Measurements from ENCODE around the gene LAPTM5. TPM values are rescaled to one million over a fixed set of nuclear protein-coding genes. Genes with fewer than 3 reads are reported as not detected.

The LAPTM5 gene
- total and polyA plus RNA-seq, 8 donors: 4.6 to 48.4 (median 35.4) TPM

DNA sequence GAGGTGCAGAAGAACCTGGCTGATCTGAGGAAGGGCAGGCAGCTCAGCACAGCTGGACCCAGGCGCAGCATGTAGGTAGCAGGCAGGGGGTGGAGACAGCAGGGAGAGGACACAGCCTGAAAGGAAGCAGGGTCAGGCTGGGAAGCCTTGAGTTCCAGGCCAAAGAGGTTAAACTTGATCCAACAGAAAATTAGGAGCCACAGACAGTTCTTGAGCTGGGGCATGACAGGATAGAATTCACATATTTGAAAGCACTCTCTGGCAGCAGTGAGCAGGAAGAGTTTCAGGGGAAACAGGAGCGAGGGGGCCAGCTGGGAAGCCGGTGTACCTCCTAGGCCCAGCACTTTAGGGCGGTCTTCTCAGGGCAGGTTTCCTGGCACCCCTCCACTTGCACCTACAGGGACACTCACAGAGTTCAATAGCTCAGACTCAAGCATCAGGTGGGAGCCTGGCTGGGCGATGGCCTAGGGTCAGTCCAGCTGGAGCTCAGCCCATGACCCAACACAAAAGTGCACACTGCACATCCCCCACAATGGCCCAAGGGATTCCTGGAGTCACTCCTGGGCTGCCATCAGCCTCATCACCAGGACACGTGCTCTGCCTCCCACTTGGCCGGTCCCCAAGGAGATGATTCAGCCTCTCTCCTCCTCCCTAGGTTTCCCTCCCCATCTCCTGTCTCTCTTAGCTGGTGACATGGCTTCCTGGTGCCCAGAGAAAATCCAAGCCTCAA lies 56.9 kb downstream of the LAPTM5 start:
- Histone ChIP-seq H3K9me3 (no peaks in the 10 kb centered on the region), H3K4me1 (peaks cover 0 to 15% (median 3%) of the 10 kb centered on the region in 4 donors), H3K27me3 (peaks cover 0 to 15% (median 0%) of the 10 kb centered on the region in 3 donors), H3K36me3 (no peaks in the 10 kb centered on the region), H3K4me3 (no peak overlapping the region), H3K27ac (no peak overlapping the region)
- 66 to 86% (median 69%) methylated on average over 5 to 7 of the region's 7 CpGs for whole genome bisulfite sequencing, 5 donors
- TF ChIP-seq, protein P1, sequence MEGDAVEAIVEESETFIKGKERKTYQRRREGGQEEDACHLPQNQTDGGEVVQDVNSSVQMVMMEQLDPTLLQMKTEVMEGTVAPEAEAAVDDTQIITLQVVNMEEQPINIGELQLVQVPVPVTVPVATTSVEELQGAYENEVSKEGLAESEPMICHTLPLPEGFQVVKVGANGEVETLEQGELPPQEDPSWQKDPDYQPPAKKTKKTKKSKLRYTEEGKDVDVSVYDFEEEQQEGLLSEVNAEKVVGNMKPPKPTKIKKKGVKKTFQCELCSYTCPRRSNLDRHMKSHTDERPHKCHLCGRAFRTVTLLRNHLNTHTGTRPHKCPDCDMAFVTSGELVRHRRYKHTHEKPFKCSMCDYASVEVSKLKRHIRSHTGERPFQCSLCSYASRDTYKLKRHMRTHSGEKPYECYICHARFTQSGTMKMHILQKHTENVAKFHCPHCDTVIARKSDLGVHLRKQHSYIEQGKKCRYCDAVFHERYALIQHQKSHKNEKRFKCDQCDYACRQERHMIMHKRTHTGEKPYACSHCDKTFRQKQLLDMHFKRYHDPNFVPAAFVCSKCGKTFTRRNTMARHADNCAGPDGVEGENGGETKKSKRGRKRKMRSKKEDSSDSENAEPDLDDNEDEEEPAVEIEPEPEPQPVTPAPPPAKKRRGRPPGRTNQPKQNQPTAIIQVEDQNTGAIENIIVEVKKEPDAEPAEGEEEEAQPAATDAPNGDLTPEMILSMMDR (IDR thresholded peaks at IDR 0.05): no peak
- TF ChIP-seq POLR2A (IDR thresholded peaks at IDR 0.05): no peak
- DNase-seq: peak in 1 of 2 donors; percentile 27
- intact Hi-C loops (cut with DNase I; ENCODE audit: low total_unique reads): loop anchor here (10.0 kb wide), 1 partner anchor 1466 kb away; the partner anchor contains the start of genes MECR and PTPRU

DNA sequence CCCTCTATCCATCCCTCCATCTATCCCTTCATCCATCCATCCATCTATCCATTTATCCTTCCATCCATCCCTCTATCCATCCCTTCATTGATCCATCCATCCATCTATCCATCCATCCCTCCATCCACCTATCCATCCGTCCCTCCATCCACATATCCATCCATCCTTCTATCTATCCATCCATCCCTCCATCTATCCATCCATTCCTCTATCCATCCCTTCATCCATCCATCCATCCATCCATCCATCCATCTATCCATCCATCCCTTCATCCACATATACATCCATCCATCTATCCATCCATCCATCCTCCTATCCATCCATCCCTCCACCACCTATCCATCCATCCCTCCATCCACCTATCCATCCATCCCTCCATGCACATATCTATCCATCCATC lies 57.8 kb downstream of the LAPTM5 start:
- intact Hi-C loops (cut with DNase I; ENCODE audit: low total_unique reads): loop anchor here (10.0 kb wide), 1 partner anchor 1465 kb away; the partner anchor contains the start of genes MECR and PTPRU
- H3K4me1 ChIP-seq: peaks cover 0 to 8% (median under 1%) of the 10 kb centered on the region in 4 donors
- DNase-seq: no peak
- H3K27ac ChIP-seq: no peak overlapping the region
- H3K4me3 ChIP-seq: no peak overlapping the region
- H3K9me3 ChIP-seq: no peaks in the 10 kb centered on the region
- 83 to 93% (median 87%) methylated on average over 1 of the region's 1 CpG for WGBS, 5 donors
- no peaks in the 10 kb centered on the region for H3K36me3 ChIP-seq
- TF ChIP-seq EP300 (IDR thresholded peaks at IDR 0.05) (no peak), POLR2A (IDR thresholded peaks at IDR 0.05) (no peak), POLR2AphosphoS5 (IDR thresholded peaks at IDR 0.05) (no peak)
- TF ChIP-seq, protein P1 (IDR thresholded peaks at IDR 0.05): no peak
- peaks cover 0 to 15% (median 0%) of the 10 kb centered on the region in 3 donors for H3K27me3 ChIP-seq

DNA sequence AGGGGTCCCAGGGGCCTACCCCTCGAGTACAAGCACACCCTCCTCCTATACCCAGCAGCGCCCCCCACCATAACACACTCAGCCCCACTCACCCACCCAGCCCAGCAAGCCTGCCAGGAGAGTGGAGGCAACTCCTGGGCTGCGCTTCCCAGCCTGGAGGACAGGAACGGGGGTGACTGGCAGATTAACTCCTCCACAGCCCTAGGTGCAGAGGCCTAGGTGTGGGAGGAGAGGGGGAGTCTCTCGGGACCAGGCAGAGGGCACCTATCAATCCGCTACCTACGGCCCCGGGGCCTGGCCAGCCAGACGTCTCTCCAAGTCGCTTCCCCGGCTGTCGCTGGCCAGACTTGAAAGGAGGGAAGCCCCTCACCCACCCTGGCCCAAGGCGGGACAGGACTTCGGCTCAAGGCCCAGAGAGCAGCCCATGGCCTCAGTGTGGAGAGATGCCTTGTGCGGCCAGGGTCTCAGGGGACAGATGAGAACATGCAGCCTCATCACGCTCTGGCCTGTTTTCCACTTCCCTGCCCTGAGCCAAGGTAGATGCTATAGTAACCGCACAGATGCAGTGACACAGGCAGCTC lies 59.1 kb downstream of the LAPTM5 start:
- WGBS, 5 donors: 68 to 86% (median 78%) methylated on average over 6 to 17 of the region's 17 CpGs
- Histone ChIP-seq H3K4me3 (no peak overlapping the region), H3K27me3 (peaks cover 0 to 16% (median 0%) of the 10 kb centered on the region in 3 donors), H3K4me1 (peaks cover 0 to 3% (median 0%) of the 10 kb centered on the region in 4 donors), H3K27ac (no peak overlapping the region), H3K36me3 (no peaks in the 10 kb centered on the region), H3K9me3 (no peaks in the 10 kb centered on the region)
- DNase-seq: peak in 1 of 2 donors; percentile 67
- TF ChIP-seq POLR2A (IDR thresholded peaks at IDR 0.05) (no peak), EP300 (IDR thresholded peaks at IDR 0.05) (no peak), POLR2AphosphoS5 (IDR thresholded peaks at IDR 0.05) (no peak)
- TF ChIP-seq, protein P1 (IDR thresholded peaks at IDR 0.05): no peak
- intact Hi-C loops (cut with DNase I; ENCODE audit: low total_unique reads): no loop called here

DNA sequence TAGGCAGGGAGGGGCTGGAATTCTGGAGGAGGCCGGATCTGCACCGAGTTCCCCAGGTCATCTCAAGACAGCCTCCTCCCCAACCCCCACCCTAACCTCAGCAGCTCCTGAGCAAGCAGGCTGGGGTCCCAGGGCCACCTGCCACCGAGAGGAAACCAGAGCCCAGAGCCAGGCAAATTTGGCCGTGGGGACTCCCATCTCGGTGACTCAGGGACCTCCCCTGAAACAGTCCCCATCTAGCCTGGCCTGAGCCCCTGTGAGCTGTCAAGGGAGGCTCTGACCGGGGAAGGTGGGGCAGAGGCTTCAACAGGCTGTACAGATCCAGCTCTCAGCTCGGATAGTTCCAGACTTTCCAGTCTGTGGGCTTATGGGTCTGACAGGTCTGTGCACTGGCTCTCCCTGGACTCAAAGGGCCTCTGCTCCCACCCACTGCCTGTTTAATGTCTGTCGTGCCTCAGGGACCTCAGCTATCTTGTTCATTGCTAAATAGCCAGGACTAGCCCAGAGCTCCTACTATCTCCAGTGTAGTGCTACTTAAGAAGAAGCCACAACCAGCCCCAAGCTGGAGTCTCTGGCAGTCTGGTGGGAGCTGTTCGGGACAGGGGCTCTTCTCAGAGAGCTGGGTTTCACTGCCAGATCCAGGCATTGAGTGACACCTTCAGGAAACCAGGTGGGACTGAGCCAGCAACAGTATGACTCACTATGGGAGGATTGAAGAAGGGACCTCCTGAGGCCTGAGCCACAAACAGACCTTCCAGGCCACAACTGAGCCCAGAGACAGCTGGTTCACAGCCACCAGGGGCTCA lies 59.8 kb downstream of the LAPTM5 start:
- H3K4me3 ChIP-seq: no peak overlapping the region
- H3K27ac ChIP-seq: no peak overlapping the region
- WGBS, 5 donors: 49 to 63% (median 53%) methylated on average over 4 to 9 of the region's 9 CpGs
- no peaks in the 10 kb centered on the region for H3K9me3 ChIP-seq
- intact Hi-C loops (cut with DNase I; ENCODE audit: low total_unique reads): no loop called here
- H3K27me3 ChIP-seq: peaks cover 0 to 22% (median 0%) of the 10 kb centered on the region in 3 donors
- no peak for TF ChIP-seq POLR2A (IDR thresholded peaks at IDR 0.05)
- TF ChIP-seq POLR2AphosphoS5 (IDR thresholded peaks at IDR 0.05): no peak
- no peak for DNase-seq
- H3K4me1 ChIP-seq: peaks cover 0 to 3% (median 0%) of the 10 kb centered on the region in 4 donors
- no peaks in the 10 kb centered on the region for H3K36me3 ChIP-seq
